Measurements from ENCODE around the gene RSPO3. TPM values are rescaled to one million over a fixed set of nuclear protein-coding genes. Genes with fewer than 3 reads are reported as not detected.

Gene RSPO3
- total and polyA plus RNA-seq, 9 donors = 8.8 to 26.2 (median 19.1) TPM

DNA sequence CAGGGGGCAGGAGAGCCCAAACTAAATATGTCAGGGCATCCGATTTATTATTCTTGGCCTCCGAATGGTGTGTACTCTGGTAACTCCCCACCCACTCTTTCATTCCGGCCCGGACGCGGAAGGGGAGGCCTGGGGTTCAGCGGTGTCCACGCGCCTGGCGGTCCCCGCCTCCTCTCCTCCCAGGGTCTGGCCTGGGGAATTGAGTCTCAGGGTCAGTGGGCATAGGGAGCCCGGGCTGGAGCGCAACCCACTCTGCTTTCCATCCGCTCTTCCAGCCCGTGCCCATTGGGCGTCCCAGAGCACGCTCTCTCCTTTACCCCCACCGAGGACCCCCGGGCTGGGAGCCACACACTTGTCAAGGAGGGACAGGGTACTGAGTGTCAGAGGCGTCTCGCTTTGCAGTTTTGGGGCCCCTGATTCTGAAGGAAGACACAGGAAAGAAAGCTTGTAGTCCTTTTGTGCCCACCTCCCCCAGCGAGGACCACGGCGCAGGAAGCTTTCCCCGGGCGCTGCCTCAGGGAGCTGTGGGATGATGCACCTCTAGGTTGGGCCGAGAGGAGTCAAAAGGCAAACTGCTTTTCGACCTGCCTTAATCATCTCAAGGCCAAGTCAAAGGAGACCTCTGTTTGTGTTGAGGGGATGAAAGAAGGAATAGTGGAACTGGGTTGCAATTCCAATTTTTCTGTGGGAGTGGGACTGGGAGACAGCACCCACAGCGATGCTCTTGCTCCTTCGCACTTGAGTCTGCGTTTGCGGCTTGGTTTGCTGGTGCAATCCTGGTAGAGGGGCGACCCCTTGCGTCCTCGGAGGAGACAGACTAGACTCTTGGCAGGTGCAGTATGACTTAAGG is 2.5 kb downstream of the RSPO3 start:
- Histone ChIP-seq H3K4me3 (ENCODE audit: low read length) (peak overlapping the region; percentile 64), H3K4me1 (ENCODE audit: control insufficient read depth, insufficient read depth, low read length) (peaks cover 31% of the 10 kb centered on the region), H3K27me3 (ENCODE audit: control insufficient read depth, insufficient read depth, low read length) (peaks cover 40% of the 10 kb centered on the region), H3K27ac (ENCODE audit: low read length) (peak overlapping the region; percentile 33), H3K36me3 (ENCODE audit: control insufficient read depth, insufficient read depth, low read length) (no peaks in the 10 kb centered on the region), H3K9me3 (replicated peaks; ENCODE audit: control insufficient read depth, low read depth, low read length) (no peaks in the 10 kb centered on the region)
- WGBS (ENCODE audit: insufficient coverage) = 3% methylated on average over 26 of the region's 35 CpGs
- peak; percentile 91 for DNase-seq

DNA sequence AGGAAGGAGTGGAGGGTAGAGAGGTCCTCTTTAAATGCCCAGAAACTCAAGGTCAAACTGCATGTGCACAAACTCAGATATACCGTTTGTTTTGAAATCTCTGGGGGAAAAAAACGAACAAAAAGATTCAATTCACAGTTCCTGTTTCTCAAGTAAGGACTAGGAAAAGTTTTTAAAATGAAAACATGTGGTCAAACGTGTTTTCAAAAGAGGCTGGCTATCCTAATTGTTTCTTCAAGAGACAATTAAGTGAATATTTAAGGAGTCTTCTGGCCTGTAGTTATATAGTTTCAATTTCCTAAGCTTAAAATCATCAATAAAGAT is 3.1 kb downstream of the RSPO3 start:
- Histone ChIP-seq H3K9me3 (replicated peaks; ENCODE audit: control insufficient read depth, low read depth, low read length) (no peaks in the 10 kb centered on the region), H3K27me3 (ENCODE audit: control insufficient read depth, insufficient read depth, low read length) (peaks cover 40% of the 10 kb centered on the region), H3K4me3 (ENCODE audit: low read length) (no peak overlapping the region), H3K36me3 (ENCODE audit: control insufficient read depth, insufficient read depth, low read length) (no peaks in the 10 kb centered on the region), H3K27ac (ENCODE audit: low read length) (no peak overlapping the region), H3K4me1 (ENCODE audit: control insufficient read depth, insufficient read depth, low read length) (peaks cover 31% of the 10 kb centered on the region)
- DNase-seq = no peak
- WGBS (ENCODE audit: insufficient coverage) = no CpG with 5 or more reads among the region's 3 CpGs

DNA sequence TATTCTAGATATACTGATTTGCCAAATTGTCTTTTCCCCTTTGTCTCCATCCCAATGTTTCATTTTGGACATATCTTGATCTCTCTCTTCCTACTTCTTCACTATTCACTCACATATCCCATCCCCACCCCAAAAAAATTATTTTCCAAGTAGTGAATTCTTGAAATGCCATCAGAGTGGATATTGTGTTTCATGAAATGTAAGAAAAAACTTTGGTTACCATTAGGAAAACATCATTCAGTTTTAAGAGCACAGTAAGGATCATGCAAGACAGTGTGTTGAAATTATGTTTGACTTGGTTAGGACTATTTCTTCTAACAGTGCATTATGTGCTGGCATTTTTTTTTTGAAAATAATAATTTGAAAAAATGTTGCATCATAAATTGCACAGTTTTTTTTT is 5.7 kb downstream of the RSPO3 start:
- Histone ChIP-seq H3K4me3 (ENCODE audit: low read length) (no peak overlapping the region), H3K27ac (ENCODE audit: low read length) (no peak overlapping the region), H3K27me3 (ENCODE audit: control insufficient read depth, insufficient read depth, low read length) (peaks cover 23% of the 10 kb centered on the region), H3K9me3 (replicated peaks; ENCODE audit: control insufficient read depth, low read depth, low read length) (no peaks in the 10 kb centered on the region), H3K4me1 (ENCODE audit: control insufficient read depth, insufficient read depth, low read length) (peaks cover 22% of the 10 kb centered on the region), H3K36me3 (ENCODE audit: control insufficient read depth, insufficient read depth, low read length) (no peaks in the 10 kb centered on the region)
- no peak for DNase-seq

DNA sequence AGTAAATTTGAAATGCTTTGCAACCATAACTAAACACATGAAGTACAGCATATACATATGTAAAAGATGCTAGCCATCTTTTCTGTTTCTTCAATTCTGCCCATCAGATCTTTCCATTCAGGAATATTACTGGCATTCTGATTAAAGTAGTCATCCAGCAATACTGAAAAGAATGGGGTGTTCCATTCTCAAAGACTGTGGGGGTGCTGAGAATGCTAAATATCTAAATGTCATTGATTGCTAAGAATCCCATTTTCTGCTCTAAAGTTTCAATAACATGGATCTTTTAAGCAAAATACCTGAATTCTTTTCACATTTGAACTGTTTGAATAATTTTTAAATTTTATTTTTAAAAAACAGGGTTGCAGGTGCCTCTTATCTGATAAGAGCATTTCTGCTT is 6.2 kb downstream of the RSPO3 start:
- no peak overlapping the region for H3K4me3 ChIP-seq (ENCODE audit: low read length)
- no peaks in the 10 kb centered on the region for H3K36me3 ChIP-seq (ENCODE audit: control insufficient read depth, insufficient read depth, low read length)
- H3K27me3 ChIP-seq (ENCODE audit: control insufficient read depth, insufficient read depth, low read length) = peaks cover 18% of the 10 kb centered on the region
- H3K4me1 ChIP-seq (ENCODE audit: control insufficient read depth, insufficient read depth, low read length) = peaks cover 18% of the 10 kb centered on the region
- H3K27ac ChIP-seq (ENCODE audit: low read length) = no peak overlapping the region
- no peaks in the 10 kb centered on the region for H3K9me3 ChIP-seq (replicated peaks; ENCODE audit: control insufficient read depth, low read depth, low read length)
- DNase-seq = no peak

DNA sequence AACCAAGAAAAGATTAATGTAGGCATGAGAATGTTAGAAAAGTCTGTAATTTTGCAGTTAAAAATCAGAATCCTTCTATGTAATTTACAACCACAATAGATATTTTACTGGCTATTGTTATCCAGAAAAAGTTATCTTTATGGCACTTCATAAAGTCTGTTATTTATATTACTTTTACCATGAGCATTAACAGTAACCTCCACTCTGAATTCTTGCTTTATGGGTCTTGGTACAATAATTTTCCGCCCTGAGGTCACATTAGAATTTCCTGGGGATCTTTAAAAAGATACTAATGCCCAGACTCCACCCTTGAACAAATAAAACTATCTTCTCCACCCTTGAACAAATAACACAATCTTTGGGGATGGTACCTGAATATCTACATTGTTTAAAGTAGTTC is 9.6 kb downstream of the RSPO3 start:
- Histone ChIP-seq H3K27ac (ENCODE audit: low read length) (no peak overlapping the region), H3K4me1 (ENCODE audit: control insufficient read depth, insufficient read depth, low read length) (peaks cover 2% of the 10 kb centered on the region), H3K9me3 (replicated peaks; ENCODE audit: control insufficient read depth, low read depth, low read length) (no peaks in the 10 kb centered on the region), H3K36me3 (ENCODE audit: control insufficient read depth, insufficient read depth, low read length) (no peaks in the 10 kb centered on the region), H3K27me3 (ENCODE audit: control insufficient read depth, insufficient read depth, low read length) (no peaks in the 10 kb centered on the region), H3K4me3 (ENCODE audit: low read length) (no peak overlapping the region)
- WGBS (ENCODE audit: insufficient coverage) = no CpG with 5 or more reads among the region's 1 CpG
- no peak for DNase-seq

DNA sequence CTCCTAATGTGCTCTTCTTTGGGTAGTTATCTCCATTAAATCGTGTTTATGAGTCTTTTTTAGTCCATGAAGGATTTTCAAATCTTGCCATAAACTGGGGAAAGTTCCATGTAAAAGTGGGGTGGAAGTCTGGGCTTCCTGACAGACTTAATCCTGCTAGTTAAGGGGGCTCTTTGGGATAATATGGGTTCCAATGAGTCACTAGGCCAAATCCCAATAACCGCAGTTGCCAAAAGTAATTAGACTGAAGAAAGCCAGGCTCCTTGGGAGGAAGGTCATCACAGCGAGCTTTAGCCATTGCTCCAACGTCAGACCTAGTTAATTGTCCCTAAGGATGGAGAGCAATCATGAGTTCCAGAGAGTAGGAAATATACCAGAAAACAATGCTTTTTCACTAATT is 10.8 kb downstream of the RSPO3 start:
- H3K4me1 ChIP-seq (ENCODE audit: control insufficient read depth, insufficient read depth, low read length) = peaks cover 2% of the 10 kb centered on the region
- DNase-seq = peak; percentile 59
- no peak overlapping the region for H3K4me3 ChIP-seq (ENCODE audit: low read length)
- no peaks in the 10 kb centered on the region for H3K36me3 ChIP-seq (ENCODE audit: control insufficient read depth, insufficient read depth, low read length)
- no peaks in the 10 kb centered on the region for H3K27me3 ChIP-seq (ENCODE audit: control insufficient read depth, insufficient read depth, low read length)
- no peaks in the 10 kb centered on the region for H3K9me3 ChIP-seq (replicated peaks; ENCODE audit: control insufficient read depth, low read depth, low read length)
- no peak overlapping the region for H3K27ac ChIP-seq (ENCODE audit: low read length)
- WGBS (ENCODE audit: insufficient coverage) = 30% methylated on average over 1 of the region's 4 CpGs

DNA sequence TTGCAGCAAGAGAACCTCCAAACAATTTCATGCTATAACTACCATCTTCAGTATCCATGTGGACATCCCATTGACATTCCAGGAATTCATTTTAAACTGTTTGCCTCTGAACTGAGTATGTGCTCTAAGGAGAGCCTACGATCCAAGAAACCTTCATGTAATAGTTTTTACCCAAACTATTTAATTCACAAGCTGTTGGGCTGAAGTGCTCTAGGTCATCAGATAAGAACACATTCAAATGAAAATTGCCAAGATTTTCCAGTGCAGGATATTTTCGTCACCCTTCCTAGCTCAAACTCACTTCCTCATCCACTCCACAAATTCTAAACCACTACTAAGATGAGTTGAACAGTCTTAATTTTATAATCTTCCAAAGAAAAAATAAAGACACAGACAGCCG is 12.8 kb downstream of the RSPO3 start:
- no peak overlapping the region for H3K27ac ChIP-seq (ENCODE audit: low read length)
- peaks cover 2% of the 10 kb centered on the region for H3K4me1 ChIP-seq (ENCODE audit: control insufficient read depth, insufficient read depth, low read length)
- no peak overlapping the region for H3K4me3 ChIP-seq (ENCODE audit: low read length)
- no peaks in the 10 kb centered on the region for H3K27me3 ChIP-seq (ENCODE audit: control insufficient read depth, insufficient read depth, low read length)
- WGBS (ENCODE audit: insufficient coverage) = no CpG with 5 or more reads among the region's 3 CpGs
- H3K36me3 ChIP-seq (ENCODE audit: control insufficient read depth, insufficient read depth, low read length) = no peaks in the 10 kb centered on the region
- no peaks in the 10 kb centered on the region for H3K9me3 ChIP-seq (replicated peaks; ENCODE audit: control insufficient read depth, low read depth, low read length)
- DNase-seq = no peak

DNA sequence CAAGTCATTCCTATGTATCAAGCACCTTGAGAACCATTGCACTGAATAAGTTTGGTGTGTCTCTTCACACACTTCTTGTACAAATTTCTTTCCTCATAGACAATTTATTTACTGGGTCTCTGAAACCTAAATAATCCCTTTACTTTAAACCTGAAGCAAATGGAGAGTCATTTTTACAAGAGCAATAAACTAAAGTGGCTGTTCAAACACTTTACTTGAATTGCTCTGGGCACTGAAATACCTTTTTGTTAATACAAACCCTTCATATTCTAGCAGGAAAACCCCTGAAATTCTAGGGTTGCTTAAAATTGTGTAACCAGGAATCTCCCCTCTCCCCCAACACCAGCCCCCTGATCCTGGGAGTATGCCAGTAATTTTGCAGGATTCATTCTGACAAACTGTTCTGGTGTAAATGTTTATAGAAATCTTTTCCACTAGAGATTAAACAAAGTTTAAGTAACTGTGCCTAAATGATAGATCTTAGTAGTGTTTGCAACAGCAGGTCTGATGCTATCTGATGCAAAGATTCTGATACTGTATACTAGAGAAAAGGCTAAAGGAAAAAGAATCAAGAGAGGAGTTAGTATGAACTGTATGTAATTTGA is 13.4 kb downstream of the RSPO3 start:
- no peak overlapping the region for H3K4me3 ChIP-seq (ENCODE audit: low read length)
- no peaks in the 10 kb centered on the region for H3K9me3 ChIP-seq (replicated peaks; ENCODE audit: control insufficient read depth, low read depth, low read length)
- H3K27me3 ChIP-seq (ENCODE audit: control insufficient read depth, insufficient read depth, low read length) = no peaks in the 10 kb centered on the region
- no peaks in the 10 kb centered on the region for H3K36me3 ChIP-seq (ENCODE audit: control insufficient read depth, insufficient read depth, low read length)
- no peak for DNase-seq
- H3K27ac ChIP-seq (ENCODE audit: low read length) = no peak overlapping the region
- H3K4me1 ChIP-seq (ENCODE audit: control insufficient read depth, insufficient read depth, low read length) = peaks cover 2% of the 10 kb centered on the region

DNA sequence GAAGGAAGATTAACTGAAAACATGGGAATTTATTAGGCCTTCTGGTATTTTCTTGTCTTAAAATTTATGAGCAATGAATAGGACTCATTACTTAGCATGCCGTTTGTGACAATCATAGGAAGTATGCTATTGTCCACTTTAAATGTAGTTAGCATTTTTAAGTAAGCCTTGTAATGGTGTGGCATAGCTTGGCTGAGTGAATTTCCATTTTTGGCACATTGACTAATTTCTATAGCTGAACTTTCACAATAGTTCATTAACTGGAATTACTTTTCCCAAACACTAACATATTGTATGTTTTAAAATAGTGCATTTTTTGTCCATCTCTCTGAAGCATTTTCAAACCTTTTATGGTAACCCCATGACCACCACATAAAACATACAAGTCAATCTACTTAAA is 15.7 kb downstream of the RSPO3 start:
- DNase-seq = no peak
- Histone ChIP-seq H3K27me3 (ENCODE audit: control insufficient read depth, insufficient read depth, low read length) (no peaks in the 10 kb centered on the region), H3K36me3 (ENCODE audit: control insufficient read depth, insufficient read depth, low read length) (no peaks in the 10 kb centered on the region), H3K9me3 (replicated peaks; ENCODE audit: control insufficient read depth, low read depth, low read length) (no peaks in the 10 kb centered on the region), H3K4me1 (ENCODE audit: control insufficient read depth, insufficient read depth, low read length) (peaks cover 2% of the 10 kb centered on the region), H3K4me3 (ENCODE audit: low read length) (no peak overlapping the region), H3K27ac (ENCODE audit: low read length) (no peak overlapping the region)
- WGBS (ENCODE audit: insufficient coverage) = no CpG with 5 or more reads among the region's 1 CpG

DNA sequence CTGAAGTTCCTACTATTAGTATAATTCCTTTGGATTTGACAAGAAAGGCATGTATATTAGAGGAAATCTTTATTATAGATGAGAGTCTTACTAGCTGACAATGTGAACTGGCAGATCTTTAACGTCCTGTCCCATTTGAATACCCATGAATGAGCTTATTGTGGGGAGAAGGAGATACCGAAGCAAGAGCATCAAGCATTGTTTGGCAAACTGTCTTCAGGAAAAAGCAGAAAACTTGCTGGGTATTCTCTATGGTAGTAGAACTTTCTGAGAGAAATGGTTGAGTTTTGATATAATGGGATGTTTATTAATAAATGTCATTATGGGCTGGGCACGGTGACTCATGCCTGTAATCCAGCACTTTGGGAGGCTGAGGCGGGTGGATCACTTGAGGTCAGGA is 18.3 kb downstream of the RSPO3 start:
- Histone ChIP-seq H3K36me3 (ENCODE audit: control insufficient read depth, insufficient read depth, low read length) (no peaks in the 10 kb centered on the region), H3K9me3 (replicated peaks; ENCODE audit: control insufficient read depth, low read depth, low read length) (no peaks in the 10 kb centered on the region), H3K4me1 (ENCODE audit: control insufficient read depth, insufficient read depth, low read length) (no peaks in the 10 kb centered on the region), H3K27me3 (ENCODE audit: control insufficient read depth, insufficient read depth, low read length) (no peaks in the 10 kb centered on the region), H3K27ac (ENCODE audit: low read length) (no peak overlapping the region), H3K4me3 (ENCODE audit: low read length) (no peak overlapping the region)
- 93% methylated on average over 2 of the region's 4 CpGs for WGBS (ENCODE audit: insufficient coverage)
- DNase-seq = no peak

DNA sequence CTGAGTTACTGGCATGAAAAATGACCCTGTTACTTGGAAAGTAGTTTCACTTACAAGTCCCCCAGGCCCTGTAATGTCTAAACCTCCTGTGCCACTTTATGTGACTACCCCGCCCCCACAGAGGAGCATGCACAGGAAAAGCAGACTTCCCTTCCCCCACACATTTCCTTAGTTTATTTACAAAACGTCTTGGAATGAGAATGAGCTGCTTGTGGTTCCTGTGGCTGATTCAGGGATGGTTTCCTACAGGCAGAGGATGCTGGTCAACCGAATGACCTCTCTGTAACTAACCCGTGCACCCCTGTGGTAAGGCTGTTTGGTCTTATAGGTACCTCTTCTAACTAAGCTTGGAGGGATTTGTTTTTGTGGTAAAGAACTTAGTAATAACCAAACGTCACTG is 28.5 kb downstream of the RSPO3 start:
- DNase-seq = peak; percentile 52
- Histone ChIP-seq H3K27ac (ENCODE audit: low read length) (no peak overlapping the region), H3K4me1 (ENCODE audit: control insufficient read depth, insufficient read depth, low read length) (no peaks in the 10 kb centered on the region), H3K36me3 (ENCODE audit: control insufficient read depth, insufficient read depth, low read length) (peaks cover 2% of the 10 kb centered on the region), H3K27me3 (ENCODE audit: control insufficient read depth, insufficient read depth, low read length) (no peaks in the 10 kb centered on the region), H3K9me3 (replicated peaks; ENCODE audit: control insufficient read depth, low read depth, low read length) (no peaks in the 10 kb centered on the region), H3K4me3 (ENCODE audit: low read length) (no peak overlapping the region)
- 20% methylated on average over 1 of the region's 5 CpGs for WGBS (ENCODE audit: insufficient coverage)

Measured in muscle of leg (tissue), 11 donors.